HepG2 (cell line): Measurements from ENCODE around the gene SEMA3G. TPM values are rescaled to one million over a fixed set of nuclear protein-coding genes. Genes with fewer than 3 reads are reported as not detected.
A peak's percentile ranks its signal among the peaks of the same experiment; 100 is the strongest.

Experiments used
- BRCA1 ChIP-seq: sonication (generic); formaldehyde crosslinking; IDR thresholded peaks from 2 replicates; pipeline ENCODE4 v1.4.0; 2020; ENCODE audit warnings: missing genetic modification reagents
- DNMT3B ChIP-seq: conservative IDR thresholded peaks from 2 replicates; pipeline ENCODE4 v1.6.1; 2016; ENCODE audit warnings: missing biosample characterization, control low read depth
- GTF2F1 ChIP-seq: fragments of 150-350 bp; IDR thresholded peaks from 2 replicates; pipeline ENCODE4 v1.6.1; 2014; ENCODE audit warnings: low read length
- ISL2 ChIP-seq: sonication (generic); formaldehyde crosslinking; IDR thresholded peaks from 2 replicates; pipeline ENCODE4 v1.5.0; 2020; ENCODE audit warnings: missing genetic modification reagents
- MXI1 ChIP-seq: IDR thresholded peaks from 3 replicates; pipeline ENCODE4 v1.6.1; 2012; ENCODE audit warnings: low read depth, low read length, inconsistent platforms, borderline replicate concordance
- NCOA5 ChIP-seq: sonication (generic); formaldehyde crosslinking; IDR thresholded peaks from 2 replicates; pipeline ENCODE4 v1.4.0; 2020; ENCODE audit warnings: missing genetic modification reagents
- TARDBP ChIP-seq: sonication (generic); formaldehyde crosslinking; IDR thresholded peaks from 2 replicates; pipeline ENCODE4 v1.8.0; 2022; ENCODE audit warnings: mild to moderate bottlenecking, missing genetic modification reagents
- U2AF2 ChIP-seq: fragments of 200-400 bp; formaldehyde crosslinking; IDR thresholded peaks from 2 replicates; pipeline ENCODE4 v1.6.1; 2017; ENCODE audit warnings: low read depth, mild to moderate bottlenecking, low read length
- ZBTB1 ChIP-seq: sonication (generic); formaldehyde crosslinking; IDR thresholded peaks from 2 replicates; pipeline ENCODE4 v1.4.0; 2020; ENCODE audit warnings: missing genetic modification reagents, borderline replicate concordance
- ZFP90 ChIP-seq: sonication (generic); formaldehyde crosslinking; IDR thresholded peaks from 2 replicates; pipeline ENCODE4 v1.8.0; 2022; ENCODE audit warnings: missing genetic modification reagents, mild to moderate bottlenecking, inconsistent platforms, borderline replicate concordance
- polyA plus RNA-seq, 8 experiments: library from polyadenylated mRNA; depleted of rRNA in 3 of 8; stranded (reverse) in 7 of 8; unstranded in 1 of 8; fragments of >200 nt; fragmentation: Illumina TruSeq in 4 of 8; extraction: Trizol in 4 of 8; gene quantifications; 2 replicates each; pipeline versions ENCODE4 v1.2.1 to v1.2.3, GENCODE V29; 2011 to 2016; ENCODE audit warnings: low read depth in 4 of 8, missing spikeins in 1 of 8, mixed read lengths in 1 of 8; ENCODE audit not compliant: insufficient read depth in 1 of 8
- total RNA-seq, 5 experiments: library from RNA; depleted of rRNA; stranded (reverse); fragments of >200 nt; fragmentation: Illumina TruSeq; extraction: Trizol; gene quantifications; 2 replicates each; pipeline ENCODE4 v1.2.3, GENCODE V29; 2016; ENCODE audit warnings: low read depth in 1 of 5
- TF ChIP-seq, protein P1 (sequence below): sonication (generic); formaldehyde crosslinking; conservative IDR thresholded peaks from 2 replicates; pipeline ENCODE4 v1.4.0; 2020; ENCODE audit warnings: mild to moderate bottlenecking, missing genetic modification reagents, moderate library complexity
- TF ChIP-seq, protein P2 (sequence below): sonication (generic); formaldehyde crosslinking; IDR thresholded peaks from 2 replicates; pipeline ENCODE4 v1.4.0; 2020; ENCODE audit warnings: mild to moderate bottlenecking, missing genetic modification reagents
- TF ChIP-seq, protein P3 (sequence below): sonication (generic); formaldehyde crosslinking; IDR thresholded peaks from 2 replicates; pipeline ENCODE4 v1.4.0; 2020; ENCODE audit warnings: missing genetic modification reagents, borderline replicate concordance
- TF ChIP-seq, protein P4 (sequence below): sonication (generic); formaldehyde crosslinking; conservative IDR thresholded peaks from 2 replicates; pipeline ENCODE4 v1.4.0; 2020; ENCODE audit warnings: missing genetic modification reagents

Gene SEMA3G
- total and polyA plus RNA-seq, 2 of the 13 experiments (the other 11 are each of a cell fraction or from before 2014, with no cell fraction given): 6.1 to 8.3 TPM

DNA sequence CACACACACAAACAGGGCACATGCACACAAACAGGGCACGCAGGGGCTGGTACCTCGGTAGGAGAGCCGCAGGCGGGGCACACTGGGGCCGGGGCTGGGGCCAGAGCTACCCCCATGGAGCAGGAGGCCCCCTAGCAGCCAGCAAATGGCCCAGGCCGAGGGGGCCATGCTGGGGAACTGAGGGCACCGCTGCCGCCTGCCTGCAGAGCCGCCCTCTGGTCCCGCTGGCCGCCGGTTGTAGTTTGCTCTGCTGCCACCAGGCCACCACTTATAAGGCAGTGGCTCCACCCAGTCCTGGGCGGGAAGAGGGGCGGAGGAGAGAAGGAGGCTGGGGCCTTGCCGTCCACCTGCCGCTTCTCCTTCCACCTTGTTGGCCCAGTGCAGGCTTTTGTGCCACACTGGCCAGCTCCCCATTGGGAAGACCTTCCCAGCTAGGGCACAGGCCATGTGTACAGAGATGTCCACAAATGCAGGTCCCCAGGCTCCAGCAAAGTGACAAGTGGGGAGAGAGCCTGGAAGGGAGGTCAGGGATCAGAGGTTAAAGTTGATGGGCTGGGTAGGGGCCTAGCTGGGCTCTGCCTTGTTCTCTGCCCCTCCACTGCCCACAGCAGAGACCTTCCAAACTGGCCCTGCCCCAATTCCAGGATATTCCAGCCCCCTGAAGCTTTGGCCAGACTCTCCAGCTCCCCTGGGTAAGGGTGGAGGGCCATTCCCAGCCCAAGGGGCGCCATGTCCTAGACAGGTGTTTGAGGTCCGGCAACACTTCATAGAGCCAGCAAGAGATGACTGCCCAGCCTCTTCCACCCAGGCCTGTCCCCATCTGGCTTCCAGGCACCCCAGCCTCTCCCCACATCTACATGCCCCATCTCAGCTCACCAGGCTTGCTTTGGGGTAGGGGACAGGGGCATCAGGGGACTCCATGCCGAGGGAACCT lies at the start of gene SEMA3G (continued):
- TF ChIP-seq ZFP90 (CRISPR knock-in tag) (no peak), U2AF2 (no peak), ISL2 (0 out of 2 replicates have a peak, but pooled peaks have one; percentile 17), ZBTB1 (no peak), TARDBP (no peak), DNMT3B (no peak), MXI1 (no peak), GTF2F1 (no peak), BRCA1 (CRISPR knock-in tag) (no peak), NCOA5 (no peak)
- TF ChIP-seq, protein P1, sequence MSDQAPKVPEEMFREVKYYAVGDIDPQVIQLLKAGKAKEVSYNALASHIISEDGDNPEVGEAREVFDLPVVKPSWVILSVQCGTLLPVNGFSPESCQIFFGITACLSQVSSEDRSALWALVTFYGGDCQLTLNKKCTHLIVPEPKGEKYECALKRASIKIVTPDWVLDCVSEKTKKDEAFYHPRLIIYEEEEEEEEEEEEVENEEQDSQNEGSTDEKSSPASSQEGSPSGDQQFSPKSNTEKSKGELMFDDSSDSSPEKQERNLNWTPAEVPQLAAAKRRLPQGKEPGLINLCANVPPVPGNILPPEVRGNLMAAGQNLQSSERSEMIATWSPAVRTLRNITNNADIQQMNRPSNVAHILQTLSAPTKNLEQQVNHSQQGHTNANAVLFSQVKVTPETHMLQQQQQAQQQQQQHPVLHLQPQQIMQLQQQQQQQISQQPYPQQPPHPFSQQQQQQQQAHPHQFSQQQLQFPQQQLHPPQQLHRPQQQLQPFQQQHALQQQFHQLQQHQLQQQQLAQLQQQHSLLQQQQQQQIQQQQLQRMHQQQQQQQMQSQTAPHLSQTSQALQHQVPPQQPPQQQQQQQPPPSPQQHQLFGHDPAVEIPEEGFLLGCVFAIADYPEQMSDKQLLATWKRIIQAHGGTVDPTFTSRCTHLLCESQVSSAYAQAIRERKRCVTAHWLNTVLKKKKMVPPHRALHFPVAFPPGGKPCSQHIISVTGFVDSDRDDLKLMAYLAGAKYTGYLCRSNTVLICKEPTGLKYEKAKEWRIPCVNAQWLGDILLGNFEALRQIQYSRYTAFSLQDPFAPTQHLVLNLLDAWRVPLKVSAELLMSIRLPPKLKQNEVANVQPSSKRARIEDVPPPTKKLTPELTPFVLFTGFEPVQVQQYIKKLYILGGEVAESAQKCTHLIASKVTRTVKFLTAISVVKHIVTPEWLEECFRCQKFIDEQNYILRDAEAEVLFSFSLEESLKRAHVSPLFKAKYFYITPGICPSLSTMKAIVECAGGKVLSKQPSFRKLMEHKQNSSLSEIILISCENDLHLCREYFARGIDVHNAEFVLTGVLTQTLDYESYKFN (CRISPR knock-in tag): peak; percentile 61
- TF ChIP-seq, protein P2, sequence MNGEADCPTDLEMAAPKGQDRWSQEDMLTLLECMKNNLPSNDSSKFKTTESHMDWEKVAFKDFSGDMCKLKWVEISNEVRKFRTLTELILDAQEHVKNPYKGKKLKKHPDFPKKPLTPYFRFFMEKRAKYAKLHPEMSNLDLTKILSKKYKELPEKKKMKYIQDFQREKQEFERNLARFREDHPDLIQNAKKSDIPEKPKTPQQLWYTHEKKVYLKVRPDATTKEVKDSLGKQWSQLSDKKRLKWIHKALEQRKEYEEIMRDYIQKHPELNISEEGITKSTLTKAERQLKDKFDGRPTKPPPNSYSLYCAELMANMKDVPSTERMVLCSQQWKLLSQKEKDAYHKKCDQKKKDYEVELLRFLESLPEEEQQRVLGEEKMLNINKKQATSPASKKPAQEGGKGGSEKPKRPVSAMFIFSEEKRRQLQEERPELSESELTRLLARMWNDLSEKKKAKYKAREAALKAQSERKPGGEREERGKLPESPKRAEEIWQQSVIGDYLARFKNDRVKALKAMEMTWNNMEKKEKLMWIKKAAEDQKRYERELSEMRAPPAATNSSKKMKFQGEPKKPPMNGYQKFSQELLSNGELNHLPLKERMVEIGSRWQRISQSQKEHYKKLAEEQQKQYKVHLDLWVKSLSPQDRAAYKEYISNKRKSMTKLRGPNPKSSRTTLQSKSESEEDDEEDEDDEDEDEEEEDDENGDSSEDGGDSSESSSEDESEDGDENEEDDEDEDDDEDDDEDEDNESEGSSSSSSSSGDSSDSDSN (CRISPR knock-in tag): peak; percentile 72
- TF ChIP-seq, protein P3, sequence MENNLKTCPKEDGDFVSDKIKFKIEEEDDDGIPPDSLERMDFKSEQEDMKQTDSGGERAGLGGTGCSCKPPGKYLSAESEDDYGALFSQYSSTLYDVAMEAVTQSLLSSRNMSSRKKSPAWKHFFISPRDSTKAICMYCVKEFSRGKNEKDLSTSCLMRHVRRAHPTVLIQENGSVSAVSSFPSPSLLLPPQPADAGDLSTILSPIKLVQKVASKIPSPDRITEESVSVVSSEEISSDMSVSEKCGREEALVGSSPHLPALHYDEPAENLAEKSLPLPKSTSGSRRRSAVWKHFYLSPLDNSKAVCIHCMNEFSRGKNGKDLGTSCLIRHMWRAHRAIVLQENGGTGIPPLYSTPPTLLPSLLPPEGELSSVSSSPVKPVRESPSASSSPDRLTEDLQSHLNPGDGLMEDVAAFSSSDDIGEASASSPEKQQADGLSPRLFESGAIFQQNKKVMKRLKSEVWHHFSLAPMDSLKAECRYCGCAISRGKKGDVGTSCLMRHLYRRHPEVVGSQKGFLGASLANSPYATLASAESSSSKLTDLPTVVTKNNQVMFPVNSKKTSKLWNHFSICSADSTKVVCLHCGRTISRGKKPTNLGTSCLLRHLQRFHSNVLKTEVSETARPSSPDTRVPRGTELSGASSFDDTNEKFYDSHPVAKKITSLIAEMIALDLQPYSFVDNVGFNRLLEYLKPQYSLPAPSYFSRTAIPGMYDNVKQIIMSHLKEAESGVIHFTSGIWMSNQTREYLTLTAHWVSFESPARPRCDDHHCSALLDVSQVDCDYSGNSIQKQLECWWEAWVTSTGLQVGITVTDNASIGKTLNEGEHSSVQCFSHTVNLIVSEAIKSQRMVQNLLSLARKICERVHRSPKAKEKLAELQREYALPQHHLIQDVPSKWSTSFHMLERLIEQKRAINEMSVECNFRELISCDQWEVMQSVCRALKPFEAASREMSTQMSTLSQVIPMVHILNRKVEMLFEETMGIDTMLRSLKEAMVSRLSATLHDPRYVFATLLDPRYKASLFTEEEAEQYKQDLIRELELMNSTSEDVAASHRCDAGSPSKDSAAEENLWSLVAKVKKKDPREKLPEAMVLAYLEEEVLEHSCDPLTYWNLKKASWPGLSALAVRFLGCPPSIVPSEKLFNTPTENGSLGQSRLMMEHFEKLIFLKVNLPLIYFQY (CRISPR knock-in tag): no peak
- TF ChIP-seq, protein P4, sequence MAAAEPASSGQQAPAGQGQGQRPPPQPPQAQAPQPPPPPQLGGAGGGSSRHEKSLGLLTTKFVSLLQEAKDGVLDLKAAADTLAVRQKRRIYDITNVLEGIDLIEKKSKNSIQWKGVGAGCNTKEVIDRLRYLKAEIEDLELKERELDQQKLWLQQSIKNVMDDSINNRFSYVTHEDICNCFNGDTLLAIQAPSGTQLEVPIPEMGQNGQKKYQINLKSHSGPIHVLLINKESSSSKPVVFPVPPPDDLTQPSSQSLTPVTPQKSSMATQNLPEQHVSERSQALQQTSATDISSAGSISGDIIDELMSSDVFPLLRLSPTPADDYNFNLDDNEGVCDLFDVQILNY (CRISPR knock-in tag): no peak
